Thymus (tissue), 11 donors: Measurements from ENCODE around the gene SENP1. TPM values are rescaled to one million over a fixed set of nuclear protein-coding genes. Genes with fewer than 3 reads are reported as not detected.

Experiments
- DNase-seq, 9 donors: peaks; one replicate each; pipeline ENCODE4 v3.0.0-alpha.2; 2013; ENCODE audit warnings: low spot score in 9 of 9, low read depth in 6 of 9, missing footprints in 1 of 9
- H3K27ac ChIP-seq, 2 donors: one replicate each; pipeline ENCODE4 v1.5.1; 2013; ENCODE audit warnings: control low read depth in 1 of 2, low read depth in 1 of 2, low read length in 1 of 2, mild to moderate bottlenecking in 1 of 2, moderate library complexity in 1 of 2
- H3K27me3 ChIP-seq, 2 donors: one replicate each; pipeline ENCODE4 v1.5.1; 2013; ENCODE audit warnings: low read length in 1 of 2; ENCODE audit not compliant: control insufficient read depth in 2 of 2, insufficient read depth in 1 of 2
- H3K36me3 ChIP-seq, 2 donors: one replicate each; pipeline ENCODE4 v1.5.1; 2013; ENCODE audit warnings: low read length in 1 of 2, mild to moderate bottlenecking in 1 of 2, moderate library complexity in 1 of 2; ENCODE audit not compliant: control insufficient read depth in 2 of 2, insufficient read depth in 2 of 2
- H3K4me1 ChIP-seq, 2 donors: one replicate each; pipeline ENCODE4 v1.5.1; 2013; ENCODE audit warnings: low read length in 2 of 2; ENCODE audit not compliant: control insufficient read depth in 2 of 2, insufficient read depth in 2 of 2
- H3K4me3 ChIP-seq, 2 donors: one replicate each; pipeline ENCODE4 v1.5.1; 2013; ENCODE audit warnings: low read length in 2 of 2, control low read depth in 1 of 2, mild to moderate bottlenecking in 1 of 2
- H3K9me3 ChIP-seq, 2 donors: one replicate each; pipeline ENCODE4 v1.5.1; 2013; ENCODE audit warnings: low read length in 1 of 2, mild to moderate bottlenecking in 1 of 2; ENCODE audit not compliant: control insufficient read depth in 2 of 2, insufficient read depth in 1 of 2
- WGBS: extraction: QIAGEN DNeasy Blood & Tissue Kit; methylation state at CpG from one replicate; pipeline ENCODE4 v1.1.7; 2013; 5-methylcytosine and 5-hydroxymethylcytosine counted together
- polyA plus RNA-seq: library from polyadenylated mRNA; stranded (reverse); fragments of 200-250 nt; gene quantifications from one replicate; pipeline ENCODE4 v1.2.3, GENCODE V29; 2013
- total RNA-seq: library from RNA; stranded (reverse); fragments of 120-200 nt; gene quantifications from one replicate; pipeline ENCODE4 v1.2.4, GENCODE V29; 2013
- donor health status: healthy.

SENP1 gene
- total and polyA plus RNA-seq, 2 donors: 6.6 to 25.0 TPM

GRCh38 chr12:48053122-48053521, 52.8 kb downstream of the SENP1 start:
- no peak for DNase-seq
- Histone ChIP-seq H3K4me1 (no peaks in the 10 kb centered on the region), H3K9me3 (no peaks in the 10 kb centered on the region), H3K4me3 (no peak overlapping the region), H3K27ac (no peak overlapping the region), H3K27me3 (no peaks in the 10 kb centered on the region), H3K36me3 (peaks cover 11 to 37% of the 10 kb centered on the region in 2 donors)
- WGBS: over 99% methylated on average over 3 of the region's 3 CpGs

GRCh38 chr12:48051681-48052080, 54.2 kb downstream of the SENP1 start:
- Histone ChIP-seq H3K4me3 (no peak overlapping the region), H3K4me1 (no peaks in the 10 kb centered on the region), H3K9me3 (no peaks in the 10 kb centered on the region), H3K36me3 (peaks cover 19 to 50% of the 10 kb centered on the region in 2 donors), H3K27me3 (no peaks in the 10 kb centered on the region), H3K27ac (no peak overlapping the region)
- no peak for DNase-seq
- WGBS: 99% methylated on average over 2 of the region's 2 CpGs

GRCh38 chr12:48050174-48050573, 55.7 kb downstream of the SENP1 start:
- Histone ChIP-seq H3K27me3 (no peaks in the 10 kb centered on the region), H3K4me3 (no peak overlapping the region), H3K9me3 (no peaks in the 10 kb centered on the region), H3K4me1 (no peaks in the 10 kb centered on the region), H3K27ac (no peak overlapping the region), H3K36me3 (peaks cover 32 to 63% of the 10 kb centered on the region in 2 donors)
- no peak for DNase-seq
- 97% methylated on average over 6 of the region's 6 CpGs for WGBS

GRCh38 chr12:48045965-48046518, 59.8 kb downstream of the SENP1 start:
- no peak overlapping the region for H3K4me3 ChIP-seq
- WGBS: 98% methylated on average over 2 of the region's 2 CpGs
- H3K27me3 ChIP-seq: no peaks in the 10 kb centered on the region
- no peaks in the 10 kb centered on the region for H3K9me3 ChIP-seq
- no peaks in the 10 kb centered on the region for H3K4me1 ChIP-seq
- no peak for DNase-seq
- peaks cover 42 to 80% of the 10 kb centered on the region in 2 donors for H3K36me3 ChIP-seq
- no peak overlapping the region for H3K27ac ChIP-seq

- Histone ChIP-seq H3K4me1 (no peaks in the 10 kb centered on the region), H3K9me3 (no peaks in the 10 kb centered on the region), H3K36me3 (peaks cover 35 to 76% of the 10 kb centered on the region in 2 donors), H3K27me3 (no peaks in the 10 kb centered on the region), H3K4me3 (no peak overlapping the region), H3K27ac (no peak overlapping the region)
- no peak for DNase-seq
- 98% methylated on average over 6 of the region's 6 CpGs for WGBS
Observed at GRCh38 chr12:48045061-48045846, 60.6 kb downstream of the SENP1 start.

- 98% methylated on average over 7 of the region's 7 CpGs for WGBS
- H3K36me3 ChIP-seq: peaks cover 31 to 68% of the 10 kb centered on the region in 2 donors
- no peaks in the 10 kb centered on the region for H3K27me3 ChIP-seq
Observed at GRCh38 chr12:48044396-48044795, 61.5 kb downstream of the SENP1 start.

GRCh38 chr12:48043771-48044170, 62.1 kb downstream of the SENP1 start:
- no peak overlapping the region for H3K27ac ChIP-seq
- no peak for DNase-seq
- H3K9me3 ChIP-seq: no peaks in the 10 kb centered on the region
- H3K27me3 ChIP-seq: no peaks in the 10 kb centered on the region
- 84% methylated on average over 4 of the region's 4 CpGs for WGBS
- H3K4me3 ChIP-seq: no peak overlapping the region
- peaks cover 31 to 61% of the 10 kb centered on the region in 2 donors for H3K36me3 ChIP-seq
- no peaks in the 10 kb centered on the region for H3K4me1 ChIP-seq

More at GRCh38 chr12:48044396-48044795, 61.5 kb downstream of the SENP1 start:
- H3K4me3 ChIP-seq: no peak overlapping the region
- H3K9me3 ChIP-seq: no peaks in the 10 kb centered on the region
- H3K27ac ChIP-seq: no peak overlapping the region
- no peak for DNase-seq
- H3K4me1 ChIP-seq: no peaks in the 10 kb centered on the region

- Histone ChIP-seq H3K27ac (no peak overlapping the region), H3K4me3 (no peak overlapping the region), H3K9me3 (no peaks in the 10 kb centered on the region), H3K4me1 (peaks cover 0 to 11% of the 10 kb centered on the region in 2 donors), H3K36me3 (peaks cover 24 to 43% of the 10 kb centered on the region in 2 donors), H3K27me3 (no peaks in the 10 kb centered on the region)
- DNase-seq: no peak
- 96% methylated on average over 5 of the region's 5 CpGs for WGBS
Observed at GRCh38 chr12:48041591-48042423, 64.1 kb downstream of the SENP1 start.

- WGBS: 96% methylated on average over 3 of the region's 3 CpGs
- Histone ChIP-seq H3K4me1 (peaks cover 0 to 12% of the 10 kb centered on the region in 2 donors), H3K27me3 (no peaks in the 10 kb centered on the region), H3K36me3 (peaks cover 12 to 29% of the 10 kb centered on the region in 2 donors), H3K27ac (no peak overlapping the region), H3K9me3 (no peaks in the 10 kb centered on the region), H3K4me3 (no peak overlapping the region)
- DNase-seq: no peak
Observed at GRCh38 chr12:48040354-48040753, 65.5 kb downstream of the SENP1 start.
